RWPE2 (cell line): ENCODE results near the gene ZFAND3.

ENCODE experiments used
- ATAC-seq: fragments of 200-7000 bp; cut with Tn5 transposase; 3 replicates; pipeline ENCODE4 v1.9.1; 2021; ENCODE audit warnings: low read depth
- DNase-seq: peaks from one replicate; pipeline ENCODE4 v3.0.0-alpha.2; 2020; ENCODE audit warnings: low spot score
- H3K27ac ChIP-seq: fragments of 450-650 bp; 2 replicates; pipeline ENCODE4 v1.5.1; 2017; ENCODE audit warnings: mild to moderate bottlenecking; ENCODE audit not compliant: poor library complexity, severe bottlenecking
- H3K27me3 ChIP-seq: fragments of 250-450 bp; sonication (Bioruptor Pico); 2 replicates; pipeline ENCODE4 v1.5.1; 2021; ENCODE audit warnings: mild to moderate bottlenecking, moderate library complexity; ENCODE audit not compliant: insufficient read depth, poor library complexity, severe bottlenecking
- H3K36me3 ChIP-seq: fragments of 250-450 bp; sonication (Bioruptor Pico); 2 replicates; pipeline ENCODE4 v1.5.1; 2020; ENCODE audit warnings: low read depth, mild to moderate bottlenecking, moderate library complexity
- H3K4me1 ChIP-seq: fragments of 250-450 bp; sonication (Bioruptor Pico); 2 replicates; pipeline ENCODE4 v1.5.1; 2021; ENCODE audit warnings: mild to moderate bottlenecking, moderate library complexity; ENCODE audit not compliant: insufficient read depth, poor library complexity, severe bottlenecking
- H3K4me3 ChIP-seq: fragments of 250-450 bp; sonication (Bioruptor Pico); 2 replicates; pipeline ENCODE4 v1.5.1; 2021; ENCODE audit warnings: mild to moderate bottlenecking, moderate library complexity; ENCODE audit not compliant: severe bottlenecking
- H3K9me3 ChIP-seq: fragments of 250-450 bp; sonication (Bioruptor Pico); 2 replicates; pipeline ENCODE4 v1.5.1; 2021; ENCODE audit warnings: mild to moderate bottlenecking, moderate library complexity; ENCODE audit not compliant: severe bottlenecking
- CTCF ChIP-seq: fragments of 450-650 bp; IDR thresholded peaks from one replicate; pipeline ENCODE4 v1.5.1; 2017; ENCODE audit warnings: mild to moderate bottlenecking, moderate library complexity; ENCODE audit not compliant: poor library complexity, severe bottlenecking

ZFAND3 gene

GRCh38 chr6:37938909-37939308 is 119.4 kb downstream of the ZFAND3 start:
- no peak for TF ChIP-seq CTCF
- DNase-seq (no peak), ATAC-seq (no peak)
- H3K27me3 ChIP-seq: no peaks in the 10 kb centered on the region
- H3K4me3 ChIP-seq: no peak overlapping the region
- no peak overlapping the region for H3K27ac ChIP-seq
- peaks cover 3% of the 10 kb centered on the region for H3K4me1 ChIP-seq
- H3K9me3 ChIP-seq: no peaks in the 10 kb centered on the region
- no peaks in the 10 kb centered on the region; the same call in 1 of the 2 replicates for H3K36me3 ChIP-seq

- no peak for TF ChIP-seq CTCF
- no peaks in the 10 kb centered on the region; the same call in 1 of the 2 replicates for H3K36me3 ChIP-seq
- H3K4me3 ChIP-seq: no peak overlapping the region
- ATAC-seq (no peak), DNase-seq (no peak)
- no peaks in the 10 kb centered on the region for H3K9me3 ChIP-seq
- H3K27ac ChIP-seq: no peak overlapping the region
- H3K27me3 ChIP-seq: no peaks in the 10 kb centered on the region
- H3K4me1 ChIP-seq: peaks cover 3% of the 10 kb centered on the region
Observed at GRCh38 chr6:37940074-37940847, 120.7 kb downstream of the ZFAND3 start.

- H3K4me3 ChIP-seq: no peak overlapping the region
- ATAC-seq: no peak
- no peaks in the 10 kb centered on the region for H3K36me3 ChIP-seq
- no peak for TF ChIP-seq CTCF
- H3K9me3 ChIP-seq: no peaks in the 10 kb centered on the region
- H3K4me1 ChIP-seq: peaks cover 3% of the 10 kb centered on the region
- H3K27me3 ChIP-seq: no peaks in the 10 kb centered on the region
- H3K27ac ChIP-seq: no peak overlapping the region
- no peak for DNase-seq
Observed at GRCh38 chr6:37941871-37942270, 122.3 kb downstream of the ZFAND3 start.

GRCh38 chr6:37942606-37943376 is 123.3 kb downstream of the ZFAND3 start:
- ATAC-seq (no peak), DNase-seq (no peak)
- Histone ChIP-seq H3K4me1 (peaks cover 3% of the 10 kb centered on the region), H3K9me3 (no peaks in the 10 kb centered on the region), H3K27me3 (no peaks in the 10 kb centered on the region), H3K27ac (no peak overlapping the region), H3K4me3 (no peak overlapping the region), H3K36me3 (no peaks in the 10 kb centered on the region)
- no peak for TF ChIP-seq CTCF
